ENCODE results near the gene ZNF331. TPM values are rescaled to one million over a fixed set of nuclear protein-coding genes. Genes with fewer than 3 reads are reported as not detected.
A peak's percentile ranks its signal among the peaks of the same experiment; 100 is the strongest.

ZNF331 gene
- total and polyA plus RNA-seq, 4 experiments from 2014 or later = 27.9 to 58.3 (median 46.2) TPM

DNA sequence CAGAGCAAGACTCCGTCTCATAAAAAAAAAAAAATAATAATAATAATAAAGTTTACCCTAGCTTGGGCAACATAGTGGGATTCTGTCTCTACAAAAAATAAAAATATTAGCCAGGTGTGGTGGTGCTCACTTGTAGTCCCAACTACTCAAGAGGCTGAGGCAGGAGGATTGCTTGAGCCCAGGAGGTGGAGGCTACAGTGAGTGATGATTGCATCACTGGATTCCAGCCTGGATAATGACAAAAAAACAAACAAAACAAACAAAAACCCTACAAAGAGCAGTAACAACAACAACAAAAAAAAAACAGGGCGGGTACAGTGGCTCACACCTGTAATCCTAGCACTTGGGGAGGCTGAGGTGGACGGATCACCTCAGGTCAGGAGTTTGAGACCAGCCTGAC lies 45.2 kb downstream of the ZNF331 start:
- H3K4me3 ChIP-seq (ENCODE audit: low read length in 2 of 2) = no peak overlapping the region
- POLR2A ChIA-PET (ENCODE audit: partially characterized antibody) = no interaction called here
- H3K4me1 ChIP-seq (ENCODE audit: insufficient read depth, low read length) = no peaks in the 10 kb centered on the region
- peaks cover 0 to 16% of the 10 kb centered on the region in 2 donors for H3K9me3 ChIP-seq (ENCODE audit: control insufficient read depth in 1 of 2, low read length in 2 of 2)
- intact Hi-C loops (cut with micrococcal nuclease) = no loop called here
- no peak overlapping the region for H3K27ac ChIP-seq (ENCODE audit: low read depth, low read length)
- peaks cover 25 to 28% of the 10 kb centered on the region in 2 donors for H3K36me3 Mint-ChIP-seq
- CTCF ChIA-PET (ENCODE audit: partially characterized antibody) = no interaction called here
- H3K27ac Mint-ChIP-seq = peak overlapping the region in 1 of 7 donors; percentile 46
- H3K36me3 ChIP-seq (ENCODE audit: insufficient read depth, low read length) = peaks cover 1% of the 10 kb centered on the region
- DNase-seq = no peak
- H3K4me3 Mint-ChIP-seq = no peak overlapping the region
- peaks cover 2 to 75% (median 53%) of the 10 kb centered on the region in 8 donors for H3K9me3 Mint-ChIP-seq
- no peaks in the 10 kb centered on the region for H3K4me1 Mint-ChIP-seq
- no peaks in the 10 kb centered on the region for H3K27me3 Mint-ChIP-seq
- no peaks in the 10 kb centered on the region for H3K27me3 ChIP-seq (ENCODE audit: insufficient read depth, low read length)

DNA sequence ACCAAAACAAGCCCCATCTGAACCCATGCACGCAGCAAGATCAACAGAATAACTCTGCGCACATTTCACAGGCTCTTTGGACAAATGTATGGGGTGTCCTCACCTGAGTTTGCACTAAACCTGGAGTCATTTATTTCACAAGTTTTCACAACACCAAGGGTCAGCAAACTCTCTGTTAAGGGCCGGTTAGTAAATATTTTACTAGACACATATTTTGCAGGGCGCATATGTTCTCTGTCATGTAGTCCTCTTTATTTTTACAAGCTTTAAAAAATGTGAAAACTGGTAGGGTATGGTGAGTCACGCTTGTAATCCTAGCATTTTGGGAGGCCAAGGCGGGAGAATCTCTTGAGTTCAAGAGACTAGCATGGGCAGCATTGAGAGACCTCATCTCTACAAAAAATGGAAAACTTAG lies 48.3 kb downstream of the ZNF331 start:
- no peak overlapping the region for H3K4me3 ChIP-seq (ENCODE audit: low read length in 2 of 2)
- Mint-ChIP-seq H3K4me3 (no peak overlapping the region), H3K27me3 (no peaks in the 10 kb centered on the region), H3K36me3 (peaks cover 7 to 11% of the 10 kb centered on the region in 2 donors), H3K9me3 (peaks cover 2 to 58% (median 31%) of the 10 kb centered on the region in 8 donors), H3K4me1 (no peaks in the 10 kb centered on the region), H3K27ac (no peak overlapping the region)
- CTCF ChIA-PET (ENCODE audit: partially characterized antibody) = no interaction called here
- POLR2A ChIA-PET (ENCODE audit: partially characterized antibody) = no interaction called here
- intact Hi-C loops (cut with micrococcal nuclease) = no loop called here
- no peak for DNase-seq
- no peaks in the 10 kb centered on the region for H3K27me3 ChIP-seq (ENCODE audit: insufficient read depth, low read length)
- no peaks in the 10 kb centered on the region for H3K9me3 ChIP-seq (ENCODE audit: control insufficient read depth in 1 of 2, low read length in 2 of 2)
- H3K27ac ChIP-seq (ENCODE audit: low read depth, low read length) = no peak overlapping the region
- H3K36me3 ChIP-seq (ENCODE audit: insufficient read depth, low read length) = no peaks in the 10 kb centered on the region
- H3K4me1 ChIP-seq (ENCODE audit: insufficient read depth, low read length) = no peaks in the 10 kb centered on the region

GRCh38 chr19:53594811-53595509 lies 57.0 kb downstream of the ZNF331 start:
- CTCF ChIA-PET (ENCODE audit: partially characterized antibody) = no interaction called here
- Mint-ChIP-seq H3K9me3 (peaks cover 0 to 26% (median 11%) of the 10 kb centered on the region in 8 donors), H3K36me3 (peaks cover 0 to 3% of the 10 kb centered on the region in 2 donors), H3K4me3 (no peak overlapping the region), H3K27me3 (no peaks in the 10 kb centered on the region), H3K27ac (no peak overlapping the region), H3K4me1 (no peaks in the 10 kb centered on the region)
- no peaks in the 10 kb centered on the region for H3K36me3 ChIP-seq (ENCODE audit: insufficient read depth, low read length)
- H3K27ac ChIP-seq (ENCODE audit: low read depth, low read length) = no peak overlapping the region
- H3K9me3 ChIP-seq (ENCODE audit: control insufficient read depth in 1 of 2, low read length in 2 of 2) = no peaks in the 10 kb centered on the region
- H3K27me3 ChIP-seq (ENCODE audit: insufficient read depth, low read length) = no peaks in the 10 kb centered on the region
- no peaks in the 10 kb centered on the region for H3K4me1 ChIP-seq (ENCODE audit: insufficient read depth, low read length)
- no peak for DNase-seq
- POLR2A ChIA-PET (ENCODE audit: partially characterized antibody) = no interaction called here
- intact Hi-C loops (cut with micrococcal nuclease) = no loop called here
- no peak overlapping the region for H3K4me3 ChIP-seq (ENCODE audit: low read length in 2 of 2)

DNA sequence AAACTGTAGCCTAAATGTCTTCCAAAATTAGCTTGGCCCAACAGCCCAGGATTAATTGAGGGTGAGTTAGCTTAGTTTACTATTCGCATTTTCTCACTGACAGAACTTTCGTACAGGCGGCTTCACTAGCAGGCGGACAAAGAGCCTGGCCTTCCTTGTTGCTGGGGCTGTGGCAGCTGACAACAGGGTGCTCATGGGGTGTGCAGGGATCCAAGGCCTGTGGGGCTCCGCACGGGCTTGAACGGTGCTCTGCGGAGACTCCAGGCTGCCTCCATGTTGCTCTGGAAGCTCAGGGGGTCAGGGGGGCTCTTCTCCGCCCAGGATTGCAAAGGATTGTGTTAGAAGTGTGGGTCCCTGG lies 57.5 kb downstream of the ZNF331 start:
- H3K27ac ChIP-seq (ENCODE audit: low read depth, low read length) = no peak overlapping the region
- H3K4me3 Mint-ChIP-seq = no peak overlapping the region
- no peaks in the 10 kb centered on the region for H3K9me3 ChIP-seq (ENCODE audit: control insufficient read depth in 1 of 2, low read length in 2 of 2)
- peaks cover 0 to 26% (median 11%) of the 10 kb centered on the region in 8 donors for H3K9me3 Mint-ChIP-seq
- CTCF ChIA-PET (ENCODE audit: partially characterized antibody) = no interaction called here
- no peaks in the 10 kb centered on the region for H3K4me1 Mint-ChIP-seq
- no peak overlapping the region for H3K4me3 ChIP-seq (ENCODE audit: low read length in 2 of 2)
- H3K27me3 ChIP-seq (ENCODE audit: insufficient read depth, low read length) = no peaks in the 10 kb centered on the region
- H3K36me3 ChIP-seq (ENCODE audit: insufficient read depth, low read length) = no peaks in the 10 kb centered on the region
- no peaks in the 10 kb centered on the region for H3K27me3 Mint-ChIP-seq
- H3K27ac Mint-ChIP-seq = peak overlapping the region in 1 of 7 donors; percentile 29
- intact Hi-C loops (cut with micrococcal nuclease) = no loop called here
- peaks cover 0 to 3% of the 10 kb centered on the region in 2 donors for H3K36me3 Mint-ChIP-seq
- DNase-seq = no peak
- POLR2A ChIA-PET (ENCODE audit: partially characterized antibody) = no interaction called here
- no peaks in the 10 kb centered on the region for H3K4me1 ChIP-seq (ENCODE audit: insufficient read depth, low read length)

GRCh38 chr19:53596056-53596455 lies 58.1 kb downstream of the ZNF331 start:
- DNase-seq = no peak
- Histone ChIP-seq H3K4me3 (ENCODE audit: low read length in 2 of 2) (no peak overlapping the region), H3K9me3 (ENCODE audit: control insufficient read depth in 1 of 2, low read length in 2 of 2) (no peaks in the 10 kb centered on the region), H3K36me3 (ENCODE audit: insufficient read depth, low read length) (no peaks in the 10 kb centered on the region), H3K4me1 (ENCODE audit: insufficient read depth, low read length) (no peaks in the 10 kb centered on the region), H3K27ac (ENCODE audit: low read depth, low read length) (no peak overlapping the region), H3K27me3 (ENCODE audit: insufficient read depth, low read length) (no peaks in the 10 kb centered on the region)
- no peak overlapping the region for H3K4me3 Mint-ChIP-seq
- H3K9me3 Mint-ChIP-seq = peaks cover 0 to 25% (median 10%) of the 10 kb centered on the region in 8 donors
- no peak overlapping the region for H3K27ac Mint-ChIP-seq
- H3K36me3 Mint-ChIP-seq = peaks cover 0 to 3% of the 10 kb centered on the region in 2 donors
- H3K4me1 Mint-ChIP-seq = no peaks in the 10 kb centered on the region
- H3K27me3 Mint-ChIP-seq = no peaks in the 10 kb centered on the region
- CTCF ChIA-PET (ENCODE audit: partially characterized antibody) = no interaction called here
- intact Hi-C loops (cut with micrococcal nuclease) = no loop called here
- POLR2A ChIA-PET (ENCODE audit: partially characterized antibody) = no interaction called here

DNA sequence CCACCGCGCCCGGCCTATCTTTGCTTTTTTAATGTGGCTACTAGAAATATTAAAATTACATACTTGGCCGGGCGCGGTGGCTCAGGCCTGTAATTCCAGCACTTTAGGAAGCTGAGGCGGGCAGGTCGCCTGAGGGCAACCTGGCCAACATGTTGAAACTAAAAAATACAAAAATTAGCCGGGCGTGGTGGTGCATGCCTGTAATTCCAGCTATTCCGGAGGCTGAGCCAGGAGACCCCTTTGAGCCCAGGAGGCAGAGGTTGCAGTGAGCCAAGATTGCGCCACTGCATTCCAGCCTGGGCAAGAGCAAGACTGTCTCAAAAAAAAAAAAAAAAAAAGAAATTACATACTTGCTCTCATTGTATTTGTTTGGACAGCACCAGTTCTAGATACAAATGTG lies 59.1 kb downstream of the ZNF331 start:
- Histone ChIP-seq H3K36me3 (ENCODE audit: insufficient read depth, low read length) (no peaks in the 10 kb centered on the region), H3K4me1 (ENCODE audit: insufficient read depth, low read length) (no peaks in the 10 kb centered on the region), H3K27ac (ENCODE audit: low read depth, low read length) (no peak overlapping the region), H3K27me3 (ENCODE audit: insufficient read depth, low read length) (no peaks in the 10 kb centered on the region), H3K9me3 (ENCODE audit: control insufficient read depth in 1 of 2, low read length in 2 of 2) (no peaks in the 10 kb centered on the region), H3K4me3 (ENCODE audit: low read length in 2 of 2) (no peak overlapping the region)
- Mint-ChIP-seq H3K9me3 (peaks cover 0 to 23% (median 10%) of the 10 kb centered on the region in 8 donors), H3K36me3 (peaks cover 0 to 2% of the 10 kb centered on the region in 2 donors), H3K27me3 (no peaks in the 10 kb centered on the region), H3K4me3 (no peak overlapping the region), H3K27ac (no peak overlapping the region), H3K4me1 (no peaks in the 10 kb centered on the region)
- POLR2A ChIA-PET (ENCODE audit: partially characterized antibody) = no interaction called here
- CTCF ChIA-PET (ENCODE audit: partially characterized antibody) = interaction anchor here (0.7 kb wide), 2 partner anchors 26 to 171 kb away, joined by 3 read pairs; no protein-coding TSS in a partner anchor
- intact Hi-C loops (cut with micrococcal nuclease) = no loop called here
- DNase-seq = no peak

DNA sequence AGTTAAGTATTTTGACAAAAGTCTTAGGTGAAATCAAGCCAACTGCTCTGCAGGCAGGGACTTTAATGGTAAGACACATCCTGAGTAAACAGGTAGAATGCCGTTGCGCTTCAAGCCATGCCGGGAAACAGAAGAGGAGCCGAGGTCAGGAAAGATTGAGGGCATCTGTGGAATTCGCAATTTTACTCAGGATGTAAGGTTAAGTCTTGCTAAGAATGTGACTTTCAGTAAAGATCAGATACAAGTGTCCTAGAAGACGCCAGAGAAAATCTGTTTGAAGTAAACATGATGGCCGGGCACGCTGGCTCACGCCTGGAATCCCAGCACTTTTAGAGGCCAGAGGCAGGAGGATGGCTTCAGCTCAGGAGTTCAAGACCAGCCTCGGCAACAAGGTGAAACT lies 60.4 kb downstream of the ZNF331 start:
- no peak overlapping the region for H3K4me3 Mint-ChIP-seq

More for the DNA sequence above, 60.4 kb downstream of the ZNF331 start:
- Mint-ChIP-seq H3K4me1 (no peaks in the 10 kb centered on the region), H3K36me3 (peaks cover 0 to 2% of the 10 kb centered on the region in 2 donors), H3K27me3 (no peaks in the 10 kb centered on the region), H3K9me3 (peaks cover 0 to 28% (median 11%) of the 10 kb centered on the region in 8 donors), H3K27ac (no peak overlapping the region)
- ChIA-PET POLR2A (ENCODE audit: partially characterized antibody) (no interaction called here), CTCF (ENCODE audit: partially characterized antibody) (no interaction called here)
- no peaks in the 10 kb centered on the region for H3K9me3 ChIP-seq (ENCODE audit: control insufficient read depth in 1 of 2, low read length in 2 of 2)
- H3K36me3 ChIP-seq (ENCODE audit: insufficient read depth, low read length) = no peaks in the 10 kb centered on the region
- no peaks in the 10 kb centered on the region for H3K27me3 ChIP-seq (ENCODE audit: insufficient read depth, low read length)
- no peaks in the 10 kb centered on the region for H3K4me1 ChIP-seq (ENCODE audit: insufficient read depth, low read length)
- intact Hi-C loops (cut with micrococcal nuclease) = no loop called here
- no peak overlapping the region for H3K27ac ChIP-seq (ENCODE audit: low read depth, low read length)
- H3K4me3 ChIP-seq (ENCODE audit: low read length in 2 of 2) = no peak overlapping the region
- DNase-seq = no peak

Measured in CD4-positive, alpha-beta memory T cell (primary cell).